Kidney glomerular epithelial cell (primary cell): ENCODE results near the gene GPBAR1.

Source experiments
- DNase-seq: peaks from one replicate; lab custom pipeline; 2025; lab: John Stamatoyannopoulos, UW

GPBAR1 gene

GRCh38 chr2:218260742-218261422, at the start of gene GPBAR1:
GPBAR1 (plus strand) TSS chr2:218261015; CDS start chr2:218262725, 1,710 bp downstream.
- DNase-seq = no peak

- no peak for DNase-seq
Observed at GRCh38 chr2:218214116-218214515, 46.7 kb upstream of the GPBAR1 start.

- peak; percentile 59 for DNase-seq
Observed at GRCh38 chr2:218216336-218216673, 44.5 kb upstream of the GPBAR1 start.

GRCh38 chr2:218216674-218217359, 44.0 kb upstream of the GPBAR1 start, which contains the start of gene ARPC2:
ARPC2 (plus strand) TSS chr2:218217189; CDS start chr2:218217471, 282 bp downstream.
- peak; percentile 88 for DNase-seq

- DNase-seq = no peak
Observed at GRCh38 chr2:218217360-218218267, 43.2 kb upstream of the GPBAR1 start.

- no peak for DNase-seq
Observed at GRCh38 chr2:218218268-218219185, 42.3 kb upstream of the GPBAR1 start.

GRCh38 chr2:218219934-218220333, 40.9 kb upstream of the GPBAR1 start:
- DNase-seq = no peak

GRCh38 chr2:218221000-218221399, 39.8 kb upstream of the GPBAR1 start:
- DNase-seq = no peak

- DNase-seq = no peak
Observed at GRCh38 chr2:218223046-218223445, 37.8 kb upstream of the GPBAR1 start.

GRCh38 chr2:218224186-218224585, 36.6 kb upstream of the GPBAR1 start:
- DNase-seq = no peak

- DNase-seq = no peak
Observed at GRCh38 chr2:218226903-218227302, 33.9 kb upstream of the GPBAR1 start.

GRCh38 chr2:218228366-218229090, 32.3 kb upstream of the GPBAR1 start:
- DNase-seq = no peak

- peak; percentile 51 for DNase-seq
Observed at GRCh38 chr2:218229239-218229638, 31.6 kb upstream of the GPBAR1 start.

- DNase-seq = no peak
Observed at GRCh38 chr2:218229851-218230250, 31.0 kb upstream of the GPBAR1 start.

- peak; percentile 74 for DNase-seq
Observed at GRCh38 chr2:218230882-218231281, 29.9 kb upstream of the GPBAR1 start.

GRCh38 chr2:218233543-218233942, 27.3 kb upstream of the GPBAR1 start:
- DNase-seq = no peak

GRCh38 chr2:218234521-218234920, 26.3 kb upstream of the GPBAR1 start:
- DNase-seq = no peak

- no peak for DNase-seq
Observed at GRCh38 chr2:218235017-218235416, 25.8 kb upstream of the GPBAR1 start.

- DNase-seq = no peak
Observed at GRCh38 chr2:218236829-218237228, 24.0 kb upstream of the GPBAR1 start.

- no peak for DNase-seq
Observed at GRCh38 chr2:218238887-218239286, 21.9 kb upstream of the GPBAR1 start.

- DNase-seq = no peak
Observed at GRCh38 chr2:218244204-218244603, 16.6 kb upstream of the GPBAR1 start.
